ENCODE results near the gene SLC31A1. TPM values are rescaled to one million over a fixed set of nuclear protein-coding genes. Genes with fewer than 3 reads are reported as not detected.

The SLC31A1 gene
- total and polyA plus RNA-seq, 2 of the 8 experiments (the other 6 are each of a cell fraction or from before 2014, with no cell fraction given) = 23.9 to 40.8 TPM

DNA sequence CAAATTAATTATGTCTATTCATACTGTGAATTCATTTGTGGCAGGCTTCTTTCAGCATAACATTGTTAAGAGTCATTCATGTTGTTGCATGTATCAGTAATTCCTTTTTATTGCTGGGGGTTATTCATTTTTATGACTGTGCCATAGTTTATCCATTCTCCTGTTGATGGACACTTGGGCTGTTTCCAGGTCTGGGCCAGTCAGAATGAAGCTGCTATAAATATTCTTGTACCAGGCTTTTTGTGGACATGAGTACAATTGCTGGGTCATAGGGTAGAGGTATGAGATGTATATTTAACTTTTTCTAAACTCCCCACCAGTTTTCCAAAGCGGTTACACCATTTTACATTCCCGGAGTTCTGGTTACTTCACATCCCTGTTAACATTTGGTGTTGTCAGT is 67.7 kb downstream of the SLC31A1 start (continued):
- TF ChIP-seq EP300 (IDR thresholded peaks at IDR 0.05; ENCODE audit: borderline replicate concordance in 1 of 2, low read depth in 2 of 2, low read length in 2 of 2) (no peak), MAFK (IDR thresholded peaks at IDR 0.05; ENCODE audit: low read depth, low read length) (no peak), SIX5 (IDR thresholded peaks at IDR 0.05; ENCODE audit: low read depth, low read length) (no peak)
